HCT116 (cell line): ENCODE results near the gene ERN1. TPM values are rescaled to one million over a fixed set of nuclear protein-coding genes. Genes with fewer than 3 reads are reported as not detected.

Experiments
- ATAC-seq: fragments of 200-7000 bp; cut with Tn5 transposase; 2 replicates; pipeline ENCODE4 v1.9.1; 2020; ENCODE audit warnings: mild to moderate bottlenecking, moderate library complexity
- BruUV-seq: library from RNA; stranded (reverse); fragments of 400-500 nt; replicated peaks from 2 replicates; lab custom pipeline; 2021; lab: Mats Ljungman, UMichigan
- CTCF ChIA-PET: fragments of 300-600 bp; sonication (Branson Sonifier 250); formaldehyde crosslinking; loops from one replicate; lab custom pipeline; 2021; ENCODE audit warnings: antibody characterized with exemption; lab: Charles Lee
- POLR2A ChIA-PET: fragments of 300-600, 350-600 bp; sonication (Branson Sonifier 250); formaldehyde crosslinking; loops from one replicate; lab custom pipeline; 2021; ENCODE audit warnings: antibody characterized with exemption; lab: Charles Lee
- RAD21 ChIA-PET, 2 experiments: fragments of 300-600 bp; sonication (Branson Sonifier 250); formaldehyde crosslinking; loops; one replicate each; lab custom pipeline; 2023; ENCODE audit warnings: low total read pairs in 2 of 2; ENCODE audit not compliant: uncharacterized antibody in 2 of 2, unreplicated experiment in 2 of 2, low non-redundant PET in 1 of 2; lab: Charles Lee
- DNase-seq: peaks from one replicate; pipeline ENCODE4 v3.0.0-alpha.2; 2010; ENCODE audit warnings: low read depth, low spot score
- H2AFZ ChIP-seq: fragments of 200-600 bp; shearing (Covaris generic), sonication (generic); 2 replicates; pipeline ENCODE4 v1.6.1; 2017; ENCODE audit warnings: low read depth, mixed run types, mixed read lengths, antibody characterized with exemption, low read length; ENCODE audit not compliant: poor library complexity, severe bottlenecking
- H3K27ac ChIP-seq: 2 replicates; pipeline ENCODE4 v1.5.1; 2012; ENCODE audit warnings: low read depth, low read length
- H3K27me3 ChIP-seq: fragments of 200-600 bp; sonication (generic); 2 replicates; pipeline ENCODE4 v1.6.1; 2016; ENCODE audit warnings: mixed run types, low read length, mixed read lengths; ENCODE audit not compliant: insufficient read depth
- H3K36me3 ChIP-seq, 2 experiments: fragments of 200-500 bp in 1 of 2; fragments of 200-600 bp in 1 of 2; sonication (Bioruptor generic) in 1 of 2; sonication (generic) in 1 of 2; 2 replicates each; pipeline versions ENCODE4 v1.5.1 to v1.6.1; 2014 to 2016; ENCODE audit warnings: low read length in 2 of 2, inconsistent platforms in 1 of 2, mixed read lengths in 1 of 2, mixed run types in 1 of 2; ENCODE audit not compliant: insufficient read depth in 2 of 2, control insufficient read depth in 1 of 2
- H3K4me1 ChIP-seq, 2 experiments: fragments of 200-600 bp in 1 of 2; sonication (generic) in 1 of 2; 2 replicates each; pipeline versions ENCODE4 v1.5.1 to v1.6.1; 2012 to 2017; ENCODE audit warnings: low read length in 2 of 2, inconsistent platforms in 1 of 2, mild to moderate bottlenecking in 1 of 2, mixed read lengths in 1 of 2, mixed run types in 1 of 2, moderate library complexity in 1 of 2; ENCODE audit not compliant: insufficient read depth in 2 of 2, control insufficient read depth in 1 of 2
- H3K4me2 ChIP-seq: fragments of 200-600 bp; sonication (generic); 2 replicates; pipeline ENCODE4 v1.6.1; 2017; ENCODE audit warnings: mixed run types, low read length, mixed read lengths
- H3K4me3 ChIP-seq, 2 experiments: fragments of 200-600 bp in 1 of 2; sonication (generic) in 1 of 2; replicated peaks in 1 of 2; 2 replicates each; pipeline ENCODE4 v1.5.1; 2011 to 2016; ENCODE audit warnings: low read length in 2 of 2, control low read depth in 1 of 2, low read depth in 1 of 2, mild to moderate bottlenecking in 1 of 2, mixed read lengths in 1 of 2, mixed run types in 1 of 2
- H3K79me2 ChIP-seq: fragments of 200-600 bp; sonication (generic); 2 replicates; pipeline ENCODE4 v1.6.1; 2017; ENCODE audit warnings: mild to moderate bottlenecking, mixed run types, low read length, moderate library complexity, mixed read lengths; ENCODE audit not compliant: insufficient read depth
- H3K9ac ChIP-seq: fragments of 200-600 bp; sonication (generic); 2 replicates; pipeline ENCODE4 v1.6.1; 2016; ENCODE audit warnings: low read length, mixed read lengths
- H3K9me2 ChIP-seq: fragments of 200-600 bp; sonication (generic), shearing (Covaris generic); 2 replicates; pipeline ENCODE4 v1.6.1; 2017; ENCODE audit warnings: mixed run types, mild to moderate bottlenecking, moderate library complexity; ENCODE audit not compliant: insufficient read depth
- H3K9me3 ChIP-seq, 2 experiments: fragments of 200-500 bp in 1 of 2; fragments of 200-600 bp in 1 of 2; sonication (Bioruptor generic) in 1 of 2; sonication (generic) in 1 of 2; 2 replicates each; pipeline ENCODE4 v1.6.1; 2014 to 2017; ENCODE audit warnings: low read length in 2 of 2, mixed read lengths in 2 of 2, inconsistent platforms in 1 of 2, low read depth in 1 of 2, mild to moderate bottlenecking in 1 of 2, mixed run types in 1 of 2, moderate library complexity in 1 of 2; ENCODE audit not compliant: control insufficient read depth in 1 of 2, insufficient read depth in 1 of 2
- H4K20me1 ChIP-seq: fragments of 200-600 bp; sonication (generic), shearing (Covaris generic); 2 replicates; pipeline ENCODE4 v1.6.1; 2017; ENCODE audit warnings: mixed run types, mild to moderate bottlenecking, moderate library complexity; ENCODE audit not compliant: insufficient read depth
- CBX3 ChIP-seq: IDR thresholded peaks from 2 replicates; pipeline ENCODE4 v1.6.1; 2012; ENCODE audit warnings: low read depth
- CEBPB ChIP-seq: IDR thresholded peaks from 2 replicates; pipeline ENCODE4 v1.6.1; 2012; ENCODE audit warnings: low read depth
- EGR1 ChIP-seq: IDR thresholded peaks from 2 replicates; pipeline ENCODE4 v1.6.1; 2012; ENCODE audit warnings: low read depth
- ELF1 ChIP-seq: IDR thresholded peaks from 2 replicates; pipeline ENCODE4 v1.6.1; 2012; ENCODE audit warnings: low read depth, borderline replicate concordance
- EZH2 ChIP-seq: fragments of 200-600 bp; sonication (generic); IDR thresholded peaks from 2 replicates; pipeline ENCODE4 v1.6.1; 2017; ENCODE audit warnings: antibody characterized with exemption, mixed run types
- FOSL1 ChIP-seq: IDR thresholded peaks from 2 replicates; pipeline ENCODE4 v1.6.1; 2012; ENCODE audit warnings: low read depth
- JUND ChIP-seq: IDR thresholded peaks from 2 replicates; pipeline ENCODE4 v1.6.1; 2012
- POLR2A ChIP-seq: IDR thresholded peaks from 2 replicates; pipeline ENCODE4 v1.7.0; 2011; ENCODE audit warnings: borderline replicate concordance; ENCODE audit not compliant: insufficient read depth, insufficient read length; ENCODE audit errors: extremely low read depth
- POLR2AphosphoS5 ChIP-seq: IDR thresholded peaks from 2 replicates; pipeline ENCODE4 v1.6.1; 2011; ENCODE audit warnings: mild to moderate bottlenecking, low read depth, low read length, moderate library complexity
- ZBTB33 ChIP-seq: IDR thresholded peaks from 2 replicates; pipeline ENCODE4 v1.6.1; 2011; ENCODE audit warnings: mild to moderate bottlenecking, low read length, moderate library complexity; ENCODE audit not compliant: insufficient replicate concordance; ENCODE audit errors: extremely low read depth
- ZFX ChIP-seq: fragments of 450-650 bp; IDR thresholded peaks from 2 replicates; pipeline ENCODE4 v1.6.1; 2017
- intact Hi-C: fragments of 100-400 bp; cut with micrococcal nuclease; formaldehyde crosslinking; loops from 2 replicates; pipeline ENCODE4 v1.10.0; 2022
- total RNA-seq: library from RNA; stranded (reverse); gene quantifications from one replicate; pipeline ENCODE4 v1.2.1, GENCODE V29; 2021; ENCODE audit not compliant: unreplicated experiment
- TF ChIP-seq, protein P1 (sequence below): IDR thresholded peaks from 2 replicates; pipeline ENCODE4 v1.6.1; 2012

Gene ERN1
- total RNA-seq, 1 experiment from 2014 or later = 28.2 TPM

GRCh38 chr17:63996430-63997182, 133.3 kb downstream of the ERN1 start:
- Histone ChIP-seq H2AFZ (no peak overlapping the region), H3K4me1 (no peaks in the 10 kb centered on the region), H3K9me2 (no peaks in the 10 kb centered on the region), H3K9ac (no peak overlapping the region), H4K20me1 (no peaks in the 10 kb centered on the region), H3K27me3 (peaks cover 38% of the 10 kb centered on the region; the same call in 1 of the 2 replicates), H3K4me3 (no peak overlapping the region), H3K9me3 (no peaks in the 10 kb centered on the region), H3K36me3 (no peaks in the 10 kb centered on the region)
- intact Hi-C loops = no loop called here
- no peak for DNase-seq
- no TSS peak for BruUV-seq
- POLR2A ChIA-PET = no interaction called here
- RAD21 ChIA-PET = no interaction called here
- TF ChIP-seq, protein P1, sequence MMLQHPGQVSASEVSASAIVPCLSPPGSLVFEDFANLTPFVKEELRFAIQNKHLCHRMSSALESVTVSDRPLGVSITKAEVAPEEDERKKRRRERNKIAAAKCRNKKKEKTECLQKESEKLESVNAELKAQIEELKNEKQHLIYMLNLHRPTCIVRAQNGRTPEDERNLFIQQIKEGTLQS = no peak
- TF ChIP-seq POLR2A (no peak), CEBPB (no peak), ELF1 (no peak), FOSL1 (no peak), ZFX (no peak), POLR2AphosphoS5 (no peak), EGR1 (no peak), EZH2 (no peak), CBX3 (no peak), ZBTB33 (no peak), JUND (no peak)
- TF ChIP-seq, all 23 proteins: peak for 0
- Histone ChIP-seq H3K27ac (no peak overlapping the region), H3K79me2 (no peaks in the 10 kb centered on the region), H3K4me2 (no peak overlapping the region)
- CTCF ChIA-PET = interaction anchor here (0.9 kb wide), 1 partner anchor 137 kb away, joined by 3 read pairs; no protein-coding TSS in a partner anchor
- ATAC-seq = no peak
